HG02678 (cell line): ENCODE data around the gene POLD3.

Experiments used
- ATAC-seq: cut with Tn5 transposase; IDR thresholded peaks from one replicate; pipeline ENCODE4 v1.9.1; 2021; ENCODE audit warnings: mild to moderate bottlenecking, moderate library complexity; ENCODE audit not compliant: unreplicated experiment

POLD3 gene

DNA sequence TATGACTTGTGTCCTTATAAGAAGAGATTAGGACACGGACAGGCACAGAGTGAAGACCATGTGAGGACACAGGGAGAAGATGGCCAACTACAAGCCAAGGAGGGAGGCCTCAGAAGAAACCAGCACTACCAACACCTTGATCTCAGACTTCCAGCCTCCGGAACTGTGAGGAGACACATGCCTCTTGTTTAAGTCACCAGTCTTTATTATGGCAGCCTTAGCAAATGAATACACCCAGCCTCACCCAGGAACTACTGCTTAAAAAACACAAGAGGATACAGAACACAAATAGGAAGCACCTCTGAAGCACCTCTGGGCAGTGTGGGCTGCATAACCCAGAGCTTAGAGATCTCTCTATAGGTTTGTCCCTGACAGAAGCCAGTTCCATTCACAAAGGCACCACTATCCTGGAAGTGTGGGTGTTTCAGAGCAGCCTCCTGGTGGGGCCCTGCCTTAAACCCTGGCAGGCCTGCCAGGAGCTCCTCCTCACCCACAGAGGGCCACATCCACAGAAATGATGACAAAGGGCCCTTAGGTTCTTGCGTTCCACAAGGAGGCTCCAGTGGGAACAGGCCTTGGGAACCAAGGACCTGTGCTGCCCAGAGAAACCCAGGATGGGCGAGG, 80.1 kb downstream of the POLD3 start:
- ATAC-seq: no peak

DNA sequence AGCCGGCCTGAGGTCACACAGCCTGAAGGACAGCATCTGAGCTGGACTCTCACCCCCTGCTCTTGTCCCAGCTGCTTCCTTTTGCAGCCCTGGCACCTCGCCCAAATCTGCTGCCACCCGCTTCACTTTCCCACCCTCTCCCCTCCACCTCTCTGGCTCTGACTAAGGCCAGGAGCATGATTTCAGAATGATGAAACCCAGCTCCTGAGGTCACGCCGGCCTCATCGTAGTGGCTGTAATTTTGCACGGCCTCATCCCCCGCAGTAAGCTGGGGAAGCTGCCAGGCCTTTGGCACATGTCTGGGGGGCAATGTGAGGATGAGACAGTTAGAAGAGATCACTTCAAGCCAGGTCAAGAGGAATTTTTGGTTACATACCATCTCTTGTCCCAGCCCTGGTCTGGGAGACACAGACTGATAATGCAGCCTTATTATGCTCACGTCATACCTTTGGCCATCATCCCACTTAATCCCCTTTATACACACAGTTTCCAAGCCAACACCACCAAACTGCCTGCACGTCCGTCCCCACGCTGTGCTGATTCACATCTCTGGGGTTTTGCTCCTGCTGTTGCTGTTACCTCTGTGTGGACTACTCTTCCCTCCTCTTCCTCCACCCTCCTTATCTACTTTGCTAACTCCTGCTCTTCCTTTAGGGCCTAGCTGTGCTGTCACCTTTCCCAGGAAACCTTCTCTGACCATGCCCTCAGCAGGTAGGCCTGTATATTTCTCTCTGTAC, 80.7 kb downstream of the POLD3 start:
- no peak for ATAC-seq

DNA sequence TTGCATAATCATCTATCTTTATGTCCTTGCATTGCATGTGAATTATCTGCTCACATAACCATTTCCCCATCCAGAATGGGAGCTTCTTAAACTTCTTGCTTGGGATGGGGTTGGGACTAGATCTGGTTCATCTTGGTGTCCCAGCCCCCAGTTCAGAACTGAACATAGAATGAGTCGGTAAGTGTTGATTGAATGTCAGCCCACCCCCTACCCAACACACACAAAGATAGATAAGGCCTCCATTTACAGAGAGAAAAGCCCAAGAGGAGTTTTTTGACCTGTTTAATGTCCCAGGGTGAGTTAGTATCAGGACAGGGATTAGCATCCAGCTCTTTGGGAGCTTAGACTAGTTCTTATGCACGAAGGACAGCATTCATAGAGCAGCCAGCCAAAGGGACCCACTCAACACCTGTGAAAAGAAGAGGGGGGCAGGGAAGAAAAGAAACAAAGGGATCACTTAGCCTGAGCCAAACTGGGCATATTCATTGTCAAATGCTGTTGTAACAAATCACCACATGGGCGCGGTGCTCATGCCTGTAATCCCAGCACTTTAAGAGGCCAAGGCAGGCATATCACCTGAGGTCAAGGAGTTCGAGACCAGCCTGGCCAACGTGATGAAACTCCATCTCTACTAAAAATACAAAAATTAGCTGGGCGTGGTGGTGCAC, 81.4 kb downstream of the POLD3 start:
- ATAC-seq: no peak

DNA sequence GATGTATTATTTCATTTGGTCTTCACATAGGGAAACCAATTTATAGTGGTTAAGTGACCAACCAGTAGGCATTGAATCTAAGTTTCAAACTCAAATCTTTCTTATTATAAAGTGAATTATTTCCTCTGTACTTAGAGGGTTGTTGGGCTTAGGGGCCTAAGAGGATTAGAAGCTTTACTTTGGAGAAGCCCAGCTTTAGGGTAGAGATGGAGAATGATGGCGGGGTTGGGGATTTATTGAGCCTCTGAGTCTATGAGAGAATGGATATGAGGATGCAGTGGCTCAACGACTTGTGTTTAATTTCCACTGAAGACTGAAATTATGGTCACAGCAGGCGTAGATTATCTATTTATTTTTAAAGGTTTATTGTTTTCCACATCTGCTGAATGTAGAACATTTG, 83.4 kb downstream of the POLD3 start:
- no peak for ATAC-seq

DNA sequence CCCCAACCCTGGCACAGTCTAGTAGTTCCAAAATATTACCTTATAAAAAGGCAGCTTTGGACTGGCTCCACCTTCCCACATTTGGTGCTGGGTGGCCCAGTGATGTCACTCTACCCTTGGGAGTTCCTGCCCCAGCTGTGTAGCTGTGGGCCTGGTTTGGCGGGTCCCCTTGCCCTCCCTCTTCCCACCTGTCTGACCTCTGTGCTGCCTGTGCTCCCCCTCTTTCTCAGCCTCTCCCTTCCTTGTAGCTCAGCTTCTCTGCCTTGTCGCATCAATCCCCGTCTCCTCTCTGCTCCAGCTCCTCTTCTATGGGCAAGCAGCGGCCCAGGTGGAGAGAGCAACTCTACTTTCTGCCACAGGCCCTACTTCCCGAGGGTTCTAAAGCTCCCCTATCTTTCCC, 84.2 kb downstream of the POLD3 start:
- ATAC-seq: no peak

DNA sequence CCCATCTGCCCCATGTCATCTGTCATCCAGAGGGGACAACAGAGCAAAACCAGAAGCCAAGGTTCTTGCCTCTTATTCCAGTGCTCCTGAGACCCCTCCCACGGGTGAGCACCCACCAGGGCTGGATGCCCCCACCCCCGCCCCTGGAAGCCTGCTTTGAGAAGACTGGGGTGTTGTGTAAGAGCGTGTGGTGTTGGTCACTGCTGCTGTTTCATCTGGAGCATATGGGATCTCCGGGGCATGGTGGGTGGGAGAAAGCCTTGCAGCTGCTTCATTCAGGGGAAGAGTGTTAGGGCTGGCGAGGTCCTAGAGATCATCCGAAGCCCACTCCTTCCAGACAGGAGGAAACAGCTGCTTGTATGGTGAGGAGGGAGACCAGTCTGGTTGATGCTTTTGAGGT, 84.7 kb downstream of the POLD3 start:
- no peak for ATAC-seq

DNA sequence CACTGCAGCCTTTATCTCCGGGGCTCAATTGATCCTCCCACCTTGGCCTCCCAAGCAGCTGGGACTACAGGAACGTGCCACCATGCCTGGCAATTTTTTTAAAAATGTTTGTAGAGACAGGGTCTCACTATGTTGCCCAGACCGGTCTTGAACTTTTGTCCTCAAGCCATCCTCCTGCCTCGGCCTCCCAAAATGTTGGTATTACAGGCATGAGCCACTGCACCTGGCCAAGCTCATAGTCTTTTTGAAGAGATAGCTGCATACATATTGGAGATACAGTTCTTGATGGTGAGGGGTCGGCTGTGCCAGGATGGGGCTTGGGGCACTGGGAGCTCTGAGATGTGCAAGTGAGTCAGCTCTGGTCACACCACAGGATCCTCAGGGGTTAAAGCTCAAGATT, 85.7 kb downstream of the POLD3 start:
- ATAC-seq: no peak

DNA sequence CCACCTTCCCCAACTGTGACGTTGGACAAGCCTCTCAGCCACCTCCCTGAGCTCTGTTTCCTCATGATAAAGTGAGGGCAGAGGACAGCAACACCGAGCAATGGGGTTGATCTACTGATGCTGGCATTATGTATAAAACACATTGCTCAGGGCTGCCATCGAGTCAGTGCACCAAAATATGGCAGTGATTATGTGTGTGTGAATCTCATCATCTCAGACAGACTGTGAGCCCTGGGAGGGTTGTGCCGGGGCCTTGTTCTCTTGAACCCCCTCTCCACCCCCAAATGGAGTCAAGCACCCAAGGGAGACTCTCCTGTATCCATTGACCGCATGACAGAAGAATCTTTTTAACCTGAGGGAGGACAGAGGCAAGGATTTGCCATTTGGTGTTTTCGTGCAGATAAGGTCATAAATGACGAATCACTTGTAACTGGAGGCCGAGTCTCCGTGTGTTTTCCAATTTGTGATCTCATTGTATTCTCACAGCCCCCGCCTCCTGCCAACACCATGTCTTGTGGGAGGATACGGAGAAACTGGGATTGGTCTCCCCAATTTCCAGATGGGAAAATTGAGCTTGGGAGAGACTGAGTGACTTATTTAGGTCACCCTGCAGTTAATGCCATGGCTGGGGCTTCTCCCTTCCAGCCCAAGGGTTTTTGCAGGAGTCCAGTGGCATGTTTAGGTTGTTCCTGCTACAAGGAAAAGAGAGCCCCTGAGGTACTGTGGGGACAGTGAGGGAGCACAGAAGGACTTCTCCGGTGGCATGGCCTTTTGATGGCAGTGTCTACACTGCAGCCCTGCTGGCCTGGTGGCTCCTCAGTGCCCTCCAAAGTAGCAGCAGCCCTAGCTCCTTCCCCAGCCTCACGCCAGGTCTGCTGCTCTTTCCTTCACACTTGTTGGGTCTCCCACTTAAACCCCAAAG, 86.5 kb downstream of the POLD3 start:
- ATAC-seq: no peak

DNA sequence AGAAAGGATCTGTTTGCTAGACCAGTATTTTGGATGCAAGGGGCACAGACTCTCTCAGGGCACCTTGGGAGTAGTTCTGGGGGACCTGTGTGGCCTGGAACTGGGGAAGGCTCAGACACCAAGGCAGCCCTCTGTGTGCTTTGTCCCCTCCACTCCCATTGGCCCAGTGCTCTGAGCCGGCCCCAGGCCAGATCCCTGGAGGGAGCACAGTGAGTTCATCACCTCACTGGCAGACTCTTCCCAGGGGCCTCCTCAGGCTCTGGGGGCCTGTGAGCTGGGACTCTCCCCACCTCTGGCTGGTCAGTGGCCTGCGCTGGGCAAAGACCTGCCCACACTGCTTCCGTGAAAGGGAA, 87.1 kb downstream of the POLD3 start:
- no peak for ATAC-seq

DNA sequence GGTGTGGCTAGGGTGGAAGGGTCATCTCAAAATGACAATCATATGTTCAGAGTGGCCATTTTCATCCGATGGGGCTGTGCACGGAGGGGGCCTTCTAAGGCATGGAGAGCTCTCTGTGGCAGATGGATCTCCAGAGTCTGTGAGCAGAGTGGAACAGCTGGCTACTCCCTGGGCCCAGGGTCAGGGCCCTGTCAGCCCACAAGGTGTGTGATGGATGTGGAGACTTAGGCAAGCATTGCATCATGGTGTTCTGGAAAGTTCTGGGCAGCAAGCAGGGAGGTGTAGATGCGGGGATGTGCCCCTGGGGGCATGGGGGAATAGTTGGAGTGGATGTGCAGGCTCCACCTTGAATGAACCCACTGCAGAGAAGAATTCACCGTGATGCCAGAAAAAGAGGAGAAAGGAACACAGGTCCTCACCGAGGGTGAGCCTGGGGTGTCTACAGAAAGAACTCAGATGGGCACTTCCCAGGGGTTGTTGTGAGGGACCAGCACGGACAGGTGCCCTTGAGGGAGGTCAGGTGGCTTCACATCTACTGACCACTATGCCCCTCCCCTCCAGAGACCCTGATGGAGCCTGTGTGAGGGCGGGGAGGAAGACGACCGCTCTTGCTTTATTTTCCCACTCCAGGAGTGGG, 87.8 kb downstream of the POLD3 start:
- ATAC-seq: no peak

DNA sequence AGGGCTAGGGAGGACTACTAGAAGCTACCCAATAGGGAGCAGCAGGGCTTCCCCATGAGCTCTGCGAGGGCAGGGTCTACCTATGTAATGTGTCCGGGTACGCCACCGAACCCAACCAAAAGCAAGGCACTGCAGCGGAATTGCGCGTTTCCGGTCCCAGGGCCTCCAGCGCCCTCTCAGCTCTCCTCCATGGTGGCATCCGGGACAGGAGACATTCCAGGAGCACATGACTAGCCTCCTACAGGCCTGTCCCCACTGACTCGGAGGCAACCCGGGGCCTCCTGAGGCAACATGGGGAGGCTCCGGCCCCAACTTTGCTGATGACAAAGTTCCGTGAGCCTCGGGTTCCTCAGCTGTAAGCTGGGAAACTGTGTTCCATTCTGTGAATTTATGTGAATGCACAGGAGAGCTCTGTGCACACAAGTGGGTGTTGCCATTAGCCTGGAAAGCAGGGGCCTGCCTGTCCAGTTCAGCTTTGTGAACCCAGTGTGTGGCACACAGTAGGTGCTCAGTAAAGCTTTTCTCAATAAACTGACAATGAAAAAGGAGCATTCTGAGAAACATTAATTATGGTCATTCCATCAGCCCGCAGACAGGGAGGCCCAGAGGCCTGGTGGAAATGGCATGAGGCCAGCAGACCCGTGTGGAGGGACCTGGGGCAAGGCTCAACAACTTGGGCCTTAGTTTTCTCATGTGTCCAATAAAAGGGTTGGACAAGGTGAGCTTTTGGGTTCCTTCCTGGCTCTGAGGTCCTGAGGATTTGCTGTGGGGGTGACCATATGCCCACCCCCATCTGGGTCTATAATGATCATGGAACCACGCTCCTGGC, 88.5 kb downstream of the POLD3 start:
- ATAC-seq: no peak

DNA sequence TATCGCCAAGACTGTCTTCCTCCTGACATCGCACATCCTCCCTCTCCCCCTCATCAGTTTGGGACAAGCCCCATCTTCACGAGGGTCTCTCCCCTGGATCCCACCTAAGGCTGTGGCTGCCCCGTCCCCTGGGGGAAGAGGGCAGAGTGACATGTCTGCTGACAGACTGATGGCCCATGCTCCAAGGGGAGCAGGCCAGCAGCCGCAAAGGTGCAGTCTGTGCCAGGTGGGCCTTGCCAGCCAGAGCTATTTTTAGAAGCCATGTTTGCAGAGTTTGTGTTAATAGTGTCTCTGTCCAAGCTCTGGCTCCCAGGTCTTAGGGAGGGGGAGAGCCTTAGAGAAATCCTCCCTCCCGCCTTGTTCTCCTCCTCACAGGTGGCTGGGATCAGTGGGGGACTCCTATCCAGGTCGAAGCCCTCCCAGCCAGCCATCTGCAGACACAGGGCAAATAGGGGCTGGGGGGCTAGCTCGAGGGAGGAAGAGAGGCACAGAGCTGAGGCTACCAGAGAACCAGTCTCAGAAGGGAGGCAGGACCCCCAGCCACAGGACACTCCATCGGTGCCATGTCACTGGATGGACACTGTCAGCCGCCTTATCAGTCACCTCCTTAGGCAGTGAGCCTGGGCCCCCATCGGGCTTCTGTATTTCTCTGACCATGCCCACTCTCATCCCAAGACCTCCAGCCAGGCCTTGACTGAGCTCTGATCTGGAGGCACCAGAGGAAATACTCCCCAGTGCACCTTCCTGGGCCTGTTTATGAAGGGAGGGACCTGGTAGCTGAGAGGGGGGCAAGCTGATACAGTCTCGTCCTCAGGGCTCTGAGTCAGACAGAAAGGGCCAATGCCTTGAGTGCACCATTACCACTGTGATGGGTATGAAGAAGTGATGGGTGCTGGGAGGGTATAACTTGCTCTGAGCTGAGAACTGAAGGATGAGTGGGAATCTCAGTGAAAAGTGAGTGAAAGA, 89.6 kb downstream of the POLD3 start:
- ATAC-seq: no peak

DNA sequence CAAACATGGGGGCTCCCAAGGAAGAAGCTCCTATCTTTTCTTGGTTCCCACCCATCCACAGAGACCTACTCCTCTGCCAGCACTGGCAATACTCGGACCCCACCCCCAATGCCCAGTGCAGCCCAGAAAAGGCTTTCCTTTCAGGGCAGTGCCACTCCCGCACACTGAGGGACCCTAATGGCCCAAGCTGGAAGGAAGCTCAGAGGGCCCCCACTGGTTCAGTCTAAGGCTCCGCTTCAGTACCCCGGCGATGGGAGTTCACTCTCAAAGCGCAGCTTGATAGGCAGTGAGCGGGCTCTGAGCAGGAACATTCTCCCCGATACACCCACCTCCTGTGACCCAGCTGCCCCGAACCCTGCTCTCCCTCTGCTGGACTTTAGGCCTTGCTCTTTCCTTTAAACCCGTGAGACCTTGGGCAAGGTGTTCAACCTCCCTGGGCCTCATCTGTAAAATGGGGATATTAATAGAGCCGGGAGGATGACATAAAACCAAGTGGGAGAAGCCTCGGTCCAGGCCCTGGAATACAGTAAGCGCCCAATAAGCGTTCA, 90.4 kb downstream of the POLD3 start:
- no peak for ATAC-seq

DNA sequence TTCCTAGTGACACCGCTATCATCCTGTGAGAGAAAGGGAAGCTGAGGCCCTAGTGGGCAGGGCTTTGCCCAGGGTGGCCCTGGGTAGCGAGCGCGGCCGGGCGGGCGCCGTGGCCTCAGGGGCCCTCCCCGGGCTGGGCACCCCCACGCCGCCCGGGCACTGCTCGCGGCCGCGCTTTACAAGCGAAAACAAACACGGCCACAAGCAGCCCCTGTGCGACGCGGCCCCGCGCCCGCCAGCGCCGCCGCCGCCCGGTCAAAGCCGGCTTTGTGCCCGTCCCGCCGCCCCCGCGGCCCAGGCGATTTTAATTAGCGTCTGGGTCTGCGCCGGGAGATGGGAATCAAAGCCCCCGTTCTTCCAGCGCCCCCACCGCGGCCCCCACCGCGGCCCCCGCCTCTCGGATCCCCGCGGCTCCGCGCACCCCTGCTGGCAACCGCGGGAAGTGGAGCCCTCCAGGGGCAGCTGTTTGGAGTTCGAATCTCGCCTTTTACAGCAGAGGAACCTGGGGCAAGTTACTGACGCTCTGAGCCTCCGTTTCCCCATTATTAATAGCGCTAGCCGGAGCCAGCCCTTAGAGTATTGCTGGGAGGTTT, 91.0 kb downstream of the POLD3 start:
- no peak for ATAC-seq

DNA sequence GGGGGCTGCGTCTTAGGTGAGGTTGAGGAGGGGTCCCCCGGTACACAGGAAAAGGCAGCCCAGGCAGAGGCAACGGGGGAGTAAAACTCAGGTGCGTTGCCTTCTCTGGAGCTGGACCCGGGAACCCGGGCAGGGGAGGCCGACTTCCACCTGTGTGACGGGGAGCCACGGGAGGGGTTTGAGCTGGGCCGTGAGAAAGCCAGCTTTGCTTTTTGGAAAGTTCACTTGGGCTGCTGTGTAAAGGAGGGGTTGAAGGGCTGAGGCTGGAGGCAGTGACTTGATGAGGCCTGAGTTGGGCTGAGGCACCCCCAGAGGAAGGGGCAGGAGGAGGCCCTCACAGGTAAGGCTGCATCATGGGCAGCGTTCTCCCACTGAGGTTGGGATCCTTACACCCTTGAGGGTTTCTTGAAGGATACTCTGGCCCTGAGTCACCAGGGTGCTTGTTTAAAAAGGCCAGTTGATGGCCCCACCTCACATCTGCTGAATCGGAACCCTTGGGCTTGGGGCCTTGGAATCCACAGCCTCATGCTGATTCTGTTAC, 91.6 kb downstream of the POLD3 start:
- ATAC-seq: no peak

DNA sequence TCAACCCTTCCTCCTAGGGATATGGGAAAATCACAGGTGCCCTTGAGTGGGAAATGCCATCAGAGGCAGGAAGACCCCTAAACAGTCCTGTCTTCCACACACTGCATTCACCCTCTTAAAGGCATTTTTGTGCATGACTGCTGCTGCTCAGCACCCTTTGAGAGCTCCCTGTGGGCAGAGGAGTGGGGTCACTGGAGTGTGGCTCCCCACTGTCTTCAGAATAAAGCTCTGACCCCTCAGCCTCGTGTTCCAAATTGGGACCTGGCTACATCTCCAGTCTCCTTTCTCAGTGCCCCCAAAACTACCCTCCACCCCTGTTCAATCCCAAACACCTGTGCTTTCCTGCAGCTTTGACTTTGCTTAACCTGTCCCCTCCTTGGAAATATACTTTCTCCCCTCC, 92.3 kb downstream of the POLD3 start:
- no peak for ATAC-seq

DNA sequence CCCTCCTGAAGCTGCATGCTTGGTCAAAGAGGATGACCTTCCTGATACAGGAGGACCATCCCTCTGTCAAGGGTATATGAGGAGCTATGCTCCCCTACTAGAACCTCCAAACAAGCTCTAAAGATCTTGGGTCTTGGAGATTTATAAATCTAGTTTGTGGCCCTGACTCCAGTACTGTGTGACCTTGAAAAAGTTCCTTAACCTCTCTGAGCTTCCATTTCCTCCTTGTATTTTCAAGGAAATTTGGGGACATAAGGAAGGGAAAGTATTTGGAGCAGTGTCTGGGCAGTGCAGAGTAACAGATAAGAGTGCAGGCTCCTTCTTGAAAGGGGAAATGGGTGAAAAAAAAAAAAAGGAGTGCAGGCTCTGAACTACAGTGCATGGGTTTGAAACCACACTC, 93.0 kb downstream of the POLD3 start:
- ATAC-seq: no peak

DNA sequence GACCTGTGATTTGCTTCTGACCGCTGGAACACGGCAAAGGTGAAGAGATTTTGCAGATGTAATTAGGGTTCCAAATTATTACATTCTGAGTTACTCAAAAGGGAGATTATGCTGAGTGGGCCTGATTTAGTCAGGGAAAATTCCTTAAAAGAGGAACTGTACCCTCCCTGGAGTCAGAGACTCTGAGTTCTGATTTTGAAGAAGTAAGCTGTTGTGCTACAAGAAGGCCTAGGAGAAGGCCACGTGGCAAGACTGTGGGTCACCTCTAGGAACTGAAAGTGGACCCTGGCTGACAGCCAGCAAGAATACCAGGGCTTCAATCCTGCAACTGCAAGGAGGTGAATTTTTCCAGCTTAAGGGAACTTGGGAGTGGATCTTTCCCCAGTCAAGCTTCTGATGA, 93.5 kb downstream of the POLD3 start:
- no peak for ATAC-seq
